SHP77 treated with DMSO at 0.1 percent for 48 hours (cell line): Measurements from ENCODE around the gene TUBGCP5.

ENCODE experiments used
- DNase-seq: peaks from one replicate; lab custom pipeline; 2025; lab: John Stamatoyannopoulos, UW

The TUBGCP5 gene

DNA sequence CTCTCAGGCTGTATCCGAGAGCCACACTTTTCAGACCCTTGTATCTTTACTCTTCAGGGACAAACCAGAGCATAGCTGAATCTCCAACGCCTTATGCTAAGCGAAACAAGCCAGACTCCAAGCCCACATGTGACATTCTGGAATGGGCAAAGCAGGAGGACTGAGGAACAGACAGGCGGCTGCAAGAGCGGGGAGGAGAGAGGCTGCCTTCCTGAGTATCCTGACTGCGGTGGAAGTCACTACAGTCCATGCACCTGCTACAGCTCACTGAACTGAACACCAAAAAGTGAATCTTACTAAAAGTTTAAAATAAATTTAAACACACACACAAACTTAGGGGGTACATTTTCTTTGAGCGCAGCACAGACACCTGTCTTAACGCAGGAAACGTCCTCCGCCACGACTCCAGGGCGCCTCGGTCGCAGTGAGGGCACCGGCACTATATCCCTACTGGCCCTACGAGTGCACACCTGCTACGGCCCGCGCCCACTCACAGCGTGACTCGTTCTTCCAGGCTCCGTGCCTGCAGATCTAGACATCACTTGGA lies 60.6 kb downstream of the TUBGCP5 start:
- no peak for DNase-seq

DNA sequence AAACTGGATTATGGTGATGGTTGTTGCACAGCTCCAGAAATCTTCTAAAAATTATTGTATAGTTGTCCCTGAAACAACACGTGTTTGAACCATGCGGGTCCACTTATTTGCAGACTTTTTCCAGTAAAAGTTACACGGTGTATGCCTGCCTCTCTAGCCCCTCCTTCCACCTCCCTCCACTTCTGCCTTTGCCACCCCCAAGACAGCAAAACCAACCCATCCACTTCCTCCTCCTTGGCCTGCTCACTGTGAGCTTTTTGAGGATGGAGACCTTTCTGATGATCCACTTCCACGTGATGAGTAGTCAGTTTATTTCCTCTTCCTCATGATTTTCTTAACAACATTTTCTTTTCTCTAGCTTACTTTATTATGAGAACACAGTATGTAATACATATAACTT lies 64.6 kb downstream of the TUBGCP5 start:
- DNase-seq: no peak

DNA sequence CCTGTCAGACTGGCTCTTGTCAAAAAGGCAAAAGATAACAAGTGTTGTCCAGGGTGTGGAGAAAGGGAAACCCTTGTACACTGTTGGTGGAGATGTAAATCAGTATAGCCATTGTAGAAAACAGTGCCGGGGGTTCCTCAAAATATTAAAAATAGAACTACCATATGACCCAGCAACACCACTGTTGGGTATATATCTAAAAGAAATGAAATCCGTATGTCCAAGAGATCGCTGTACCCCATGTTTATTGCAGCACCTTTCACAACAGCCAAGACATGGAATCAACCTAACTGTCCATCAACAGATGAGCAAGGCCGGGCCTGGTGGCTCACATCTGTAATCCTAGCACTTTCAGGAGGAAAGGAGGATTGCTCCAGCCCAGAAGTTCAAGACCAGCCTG lies 65.4 kb downstream of the TUBGCP5 start:
- no peak for DNase-seq

DNA sequence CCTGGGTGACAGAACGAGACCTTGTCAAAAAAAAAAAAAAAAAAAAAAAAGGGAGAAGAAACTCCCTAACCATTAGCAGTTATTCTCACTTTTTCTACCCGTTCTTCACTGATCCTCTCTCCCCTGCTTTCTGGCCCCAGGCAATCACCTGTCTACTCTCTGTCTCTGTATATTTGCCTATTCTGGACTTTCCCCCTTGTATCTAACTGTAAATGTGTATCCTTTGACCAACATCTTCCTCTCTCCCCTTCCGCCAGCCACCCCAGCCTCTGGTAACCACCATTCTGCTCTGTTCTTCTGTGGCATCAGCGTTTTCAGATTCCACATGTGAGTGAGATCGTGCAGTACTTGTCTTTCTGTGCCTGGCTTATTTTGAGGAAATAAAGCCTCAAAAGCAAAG lies 66.1 kb downstream of the TUBGCP5 start:
- no peak for DNase-seq

DNA sequence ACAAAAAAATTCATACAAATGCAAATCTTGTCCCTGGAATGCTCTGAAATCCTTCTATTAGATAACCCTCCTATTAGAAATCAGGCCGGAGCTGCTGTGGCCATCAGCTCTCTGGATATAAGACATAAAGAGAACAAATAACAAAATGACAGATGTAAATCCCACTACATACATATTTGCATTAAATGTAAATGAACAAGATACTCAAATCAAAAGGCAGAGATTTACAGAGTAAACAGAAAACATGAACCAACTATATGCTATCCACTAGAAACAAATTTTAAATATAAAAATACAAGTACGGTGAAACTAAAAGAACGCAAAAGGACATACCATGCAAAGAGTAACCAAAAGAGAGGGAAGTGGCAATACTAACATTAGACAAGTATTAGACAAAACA lies 69.9 kb downstream of the TUBGCP5 start:
- DNase-seq: no peak

DNA sequence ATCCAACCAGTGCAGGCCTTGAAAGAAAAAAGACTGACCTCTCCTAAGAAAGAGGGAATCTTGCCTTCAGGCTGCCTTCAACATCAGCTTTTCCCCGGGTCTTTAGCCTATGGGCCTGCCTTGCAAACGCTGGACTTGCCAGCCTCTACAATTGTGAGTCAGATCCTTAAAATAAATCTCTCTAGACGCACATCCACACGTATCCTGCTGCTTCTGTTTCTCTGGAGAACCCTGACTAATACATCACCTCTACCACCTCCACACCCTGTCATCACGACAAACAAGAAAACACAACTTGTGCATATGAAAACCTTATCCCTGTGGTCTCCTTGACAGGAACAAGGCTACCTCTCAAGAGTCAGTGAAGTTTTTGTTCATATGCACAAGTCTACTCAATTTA lies 71.0 kb downstream of the TUBGCP5 start:
- DNase-seq: no peak

DNA sequence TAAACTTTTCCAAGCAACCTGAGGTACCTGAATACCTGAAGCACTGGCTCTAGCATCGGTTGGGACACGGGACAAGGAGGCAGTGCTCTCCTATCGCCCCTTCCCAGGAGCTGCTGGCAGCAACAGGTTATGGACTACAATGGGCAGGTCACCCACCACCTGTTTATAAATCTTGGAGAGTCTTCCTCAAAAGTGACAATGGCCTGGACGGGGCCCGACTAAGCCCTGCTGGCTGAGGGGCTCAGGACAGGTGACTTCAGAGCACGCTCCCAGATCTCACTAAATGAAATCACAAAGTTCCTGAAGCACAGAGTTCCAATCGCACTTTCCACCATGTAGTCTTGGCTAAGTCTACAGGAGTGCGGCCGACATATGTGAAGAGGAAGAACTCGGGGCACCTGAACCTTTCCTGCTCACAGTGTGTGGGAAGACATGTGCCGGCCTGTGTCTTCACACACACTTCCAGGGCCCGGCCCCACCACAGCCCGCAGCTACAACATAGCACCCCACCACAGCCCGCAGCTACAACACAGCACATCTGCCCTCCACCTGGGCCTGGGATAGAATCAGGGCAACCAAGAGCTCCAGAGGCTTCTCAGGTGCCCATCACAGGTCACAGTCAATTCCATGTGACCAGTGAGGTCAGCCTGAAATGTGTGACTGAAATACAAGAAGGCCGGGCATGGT lies 72.1 kb downstream of the TUBGCP5 start:
- DNase-seq: no peak

DNA sequence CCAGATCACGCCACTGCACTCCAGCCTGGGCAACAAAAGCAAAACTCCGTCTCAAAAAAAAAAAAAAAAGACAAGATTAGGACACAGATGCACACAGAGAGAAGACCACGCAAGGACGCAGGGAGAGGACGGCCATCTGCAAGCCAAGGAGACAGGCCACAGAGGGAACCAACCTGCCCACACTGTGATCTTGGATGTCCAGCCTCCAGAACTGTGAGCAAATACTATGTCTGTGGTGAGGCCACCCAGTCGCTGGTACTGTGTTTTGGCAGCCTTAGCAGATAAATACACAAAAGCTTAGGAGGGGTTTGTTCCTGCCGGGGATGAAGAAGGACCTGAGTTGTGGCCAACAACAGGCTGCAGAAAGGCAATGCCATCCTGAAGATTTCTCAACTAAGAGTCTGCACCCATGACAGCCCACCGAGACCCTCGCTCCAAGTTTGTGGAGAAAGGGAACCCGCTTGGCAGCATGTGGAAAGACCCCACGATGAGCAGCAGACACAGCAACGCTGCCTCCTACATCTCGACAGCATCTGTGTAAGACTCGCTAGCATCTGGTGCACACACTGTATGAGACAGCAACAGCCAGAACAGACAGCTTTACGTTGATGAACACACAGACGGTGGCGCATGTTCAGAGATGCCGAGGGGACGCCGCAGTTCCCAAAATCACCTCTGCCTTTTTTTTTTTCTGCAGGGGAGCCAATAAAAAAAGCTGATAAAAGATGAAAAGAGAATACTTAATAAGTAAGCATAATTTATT lies 72.9 kb downstream of the TUBGCP5 start:
- no peak for DNase-seq

DNA sequence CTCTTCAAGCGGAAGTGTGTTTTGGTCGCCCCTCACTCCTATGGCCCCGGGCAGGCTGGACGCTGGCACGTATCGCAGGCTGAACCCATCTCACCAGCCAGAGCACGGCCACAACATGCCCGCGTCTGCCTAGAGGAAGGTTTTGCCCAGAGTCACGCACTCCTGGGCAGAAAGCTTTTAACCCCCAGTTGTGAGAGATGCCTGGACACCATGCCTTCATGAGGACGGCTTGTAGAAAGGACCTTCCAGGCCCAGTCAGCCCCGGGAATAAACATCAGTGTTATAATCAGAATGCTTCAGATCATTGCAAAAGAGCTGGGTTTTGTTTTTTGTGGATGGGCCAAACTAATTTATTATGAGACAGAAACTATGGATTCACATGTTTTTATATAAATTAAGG lies 75.7 kb downstream of the TUBGCP5 start:
- DNase-seq: no peak

DNA sequence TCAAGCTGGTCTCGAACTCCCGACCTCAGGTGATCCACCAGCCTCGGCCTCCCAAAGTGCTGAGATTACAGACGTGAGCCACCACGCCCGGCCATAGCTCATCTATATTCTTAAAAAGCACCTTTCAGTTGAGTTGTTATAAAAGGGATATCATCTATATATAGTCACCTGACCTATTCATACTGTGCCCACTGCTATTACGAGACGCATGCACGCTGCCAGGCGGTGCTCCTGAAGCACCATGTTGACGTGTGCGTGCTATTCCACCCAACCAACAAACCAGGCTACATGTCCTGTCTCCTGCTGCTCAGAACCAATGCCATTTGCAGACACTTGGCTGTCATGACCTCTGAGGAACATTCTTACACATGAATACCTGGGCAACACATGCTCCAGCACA lies 76.8 kb downstream of the TUBGCP5 start:
- DNase-seq: no peak

DNA sequence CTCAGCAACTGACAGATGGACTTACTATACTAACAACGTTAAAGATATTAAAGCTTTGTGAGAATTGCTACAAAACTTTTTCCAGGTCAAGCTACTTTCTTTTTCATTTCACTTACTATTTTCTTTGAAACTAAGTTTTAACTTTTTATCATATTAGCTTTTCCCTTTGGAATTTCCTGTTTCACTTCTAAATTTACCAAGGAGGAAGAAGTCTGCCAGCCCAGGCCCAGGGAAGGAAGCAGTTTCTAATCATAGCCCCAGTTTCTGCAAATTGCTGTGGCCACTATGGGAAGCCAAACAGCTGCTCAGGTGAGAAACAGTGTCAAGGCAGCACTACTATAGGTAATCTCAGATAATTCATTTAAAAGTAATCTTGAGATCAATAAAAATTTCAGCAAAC lies 77.6 kb downstream of the TUBGCP5 start:
- no peak for DNase-seq

DNA sequence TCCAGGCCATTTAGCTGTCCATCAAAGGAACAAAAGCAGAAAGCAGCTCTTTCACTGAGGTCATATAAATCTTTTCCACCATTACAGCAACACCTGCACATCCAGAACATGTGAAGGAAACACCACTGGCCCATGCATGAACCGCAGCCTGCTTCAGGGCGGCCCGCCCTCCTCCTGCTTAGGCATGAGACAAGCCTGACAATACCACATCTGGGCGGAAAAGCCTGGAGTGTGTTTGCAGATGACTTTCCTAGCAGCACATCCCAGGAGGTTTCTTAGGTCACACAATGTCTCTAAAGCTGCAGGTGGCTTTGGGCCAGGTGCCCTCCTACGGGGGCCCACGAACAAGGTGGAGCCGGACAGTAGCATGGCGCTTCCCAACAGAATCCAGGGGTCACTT lies 78.8 kb downstream of the TUBGCP5 start:
- DNase-seq: no peak

DNA sequence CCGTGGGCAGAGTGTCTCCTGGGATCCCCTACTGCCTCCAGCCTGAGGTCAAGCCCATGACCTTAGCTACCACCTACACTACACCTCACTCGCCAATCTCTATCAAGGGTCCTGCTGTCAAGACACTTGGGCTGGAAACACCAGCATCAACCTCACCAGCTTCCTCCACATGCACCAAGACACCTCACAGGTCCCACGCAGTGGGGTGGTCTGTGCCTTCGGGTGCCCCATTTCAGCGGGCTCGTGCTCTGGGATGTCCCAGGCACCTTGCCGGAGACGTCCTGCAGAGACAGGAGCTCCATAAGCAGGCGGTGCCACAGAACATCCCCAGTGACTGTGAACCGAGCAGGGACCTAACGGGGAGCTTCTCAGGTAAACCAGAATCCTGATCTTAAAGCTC lies 79.2 kb downstream of the TUBGCP5 start:
- no peak for DNase-seq

DNA sequence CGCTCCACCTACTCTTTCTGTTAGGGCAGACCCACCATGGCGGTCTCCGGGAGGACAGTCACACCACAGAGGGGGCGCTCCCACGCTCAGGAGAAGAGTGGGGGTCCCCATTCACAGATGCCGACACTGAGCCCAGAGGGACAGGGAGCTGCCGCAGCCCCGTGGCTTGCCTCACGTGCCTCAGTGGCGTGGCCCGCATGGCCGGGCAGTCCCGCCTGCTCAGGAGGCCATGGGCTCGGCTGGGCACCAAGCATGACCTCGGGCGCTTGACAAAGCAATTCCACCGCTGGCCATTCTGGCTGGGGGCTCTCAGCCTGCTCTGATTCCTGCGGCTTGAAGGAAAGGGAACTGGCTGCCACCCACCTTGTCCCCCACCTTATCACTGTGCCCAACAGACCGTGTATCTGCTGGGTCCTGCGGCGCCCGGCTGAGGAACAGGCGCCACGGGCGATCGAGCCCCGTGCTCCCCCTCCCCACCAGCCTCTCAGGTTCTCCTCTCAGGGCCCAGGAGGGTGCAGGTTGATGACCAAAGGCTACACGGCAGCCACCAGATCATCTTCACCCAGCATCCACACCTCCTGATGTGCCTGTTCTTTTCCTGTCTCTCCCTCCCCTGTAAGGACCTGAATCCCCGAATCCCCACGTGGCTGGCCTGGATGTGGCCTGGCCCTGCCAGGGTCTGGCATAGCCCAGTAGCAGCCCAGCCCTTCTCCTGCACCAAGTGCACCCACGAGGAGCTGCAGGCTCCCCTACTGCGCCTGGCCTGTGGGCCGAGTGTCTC lies 79.9 kb downstream of the TUBGCP5 start:
- DNase-seq: no peak

DNA sequence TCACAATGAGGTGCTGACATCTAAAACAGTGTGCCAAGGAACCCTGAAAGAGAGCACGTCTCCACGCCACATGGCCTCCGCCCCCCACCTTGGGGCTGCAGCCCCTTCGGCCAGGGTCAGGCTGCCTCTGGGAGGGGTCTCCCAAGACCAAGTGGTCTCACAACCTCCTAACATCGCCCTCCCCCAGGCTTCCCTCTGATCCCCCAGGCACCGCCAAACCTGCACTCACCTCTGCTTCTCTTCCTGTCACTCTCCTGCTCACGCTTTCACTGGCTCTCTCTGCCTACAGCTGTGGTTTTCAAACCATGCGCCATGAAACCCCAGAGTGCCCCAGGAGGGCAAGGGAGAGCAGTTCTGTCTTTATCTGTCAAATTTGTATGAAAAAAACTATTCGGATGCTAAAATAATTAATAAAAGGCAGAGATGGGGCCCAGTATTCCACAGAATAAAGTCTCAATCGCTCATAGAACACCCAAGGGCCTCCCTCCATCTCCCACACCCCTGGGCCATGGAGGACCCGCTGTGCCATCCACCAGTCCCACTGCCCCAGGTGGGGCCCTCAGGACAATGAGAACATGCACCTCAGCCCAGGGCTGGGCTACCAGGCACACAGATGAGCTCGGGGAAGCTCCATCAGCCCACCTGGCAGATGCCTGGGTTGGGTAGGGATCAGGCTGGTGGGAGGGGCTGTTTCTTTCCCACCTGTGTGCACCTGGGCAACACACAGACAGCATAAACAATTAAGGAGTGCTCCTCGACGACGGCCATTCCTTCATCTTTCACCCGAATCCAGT lies 80.7 kb downstream of the TUBGCP5 start:
- DNase-seq: no peak

DNA sequence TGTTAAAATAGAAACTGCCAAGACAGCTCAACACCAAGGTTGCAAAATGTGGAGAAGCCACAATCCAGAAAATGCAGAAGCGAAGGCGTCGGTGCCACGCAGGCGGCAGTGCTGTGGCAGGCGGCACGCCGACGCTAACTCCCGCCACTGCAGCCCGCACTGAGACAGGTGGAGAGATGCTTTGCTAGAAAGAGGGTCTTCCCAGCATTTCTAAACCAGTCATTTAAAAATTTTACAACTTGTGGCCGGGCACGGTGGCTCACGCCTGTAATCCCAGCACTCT lies 82.5 kb downstream of the TUBGCP5 start:
- DNase-seq: no peak

DNA sequence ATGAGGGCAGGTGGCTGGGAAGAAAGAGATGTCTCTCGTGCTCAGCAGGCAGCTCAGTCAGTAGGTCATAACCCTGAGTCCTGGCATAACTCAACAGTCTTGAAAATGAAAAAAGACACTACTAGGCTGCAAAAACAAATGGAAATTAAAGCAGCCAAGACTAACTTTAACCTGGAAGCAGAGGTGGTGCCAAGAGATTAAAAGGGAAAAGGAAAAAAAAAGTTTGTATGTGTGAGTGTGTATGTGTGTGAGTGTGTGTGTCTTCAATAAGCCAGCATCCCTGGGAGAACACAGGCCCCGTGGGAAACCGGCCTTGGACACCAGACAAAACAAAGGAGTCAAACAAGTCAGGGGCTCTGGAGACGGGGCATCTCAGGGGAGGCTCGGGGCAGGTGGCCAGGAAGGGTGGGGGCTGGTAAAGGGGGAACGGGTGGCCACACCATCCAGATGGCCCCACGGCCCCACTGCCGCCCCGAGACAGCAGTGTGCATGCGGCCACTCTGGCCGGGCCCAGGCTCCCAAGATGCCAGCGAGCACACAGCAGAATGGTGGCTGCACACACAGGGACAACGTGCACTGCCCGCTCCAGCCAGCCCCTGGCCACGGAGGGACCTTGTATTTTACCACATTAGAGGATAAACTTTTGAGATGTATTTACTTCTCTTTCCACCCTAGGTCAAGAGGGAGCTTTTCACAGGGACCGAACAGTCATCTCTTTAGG lies 83.0 kb downstream of the TUBGCP5 start:
- no peak for DNase-seq

DNA sequence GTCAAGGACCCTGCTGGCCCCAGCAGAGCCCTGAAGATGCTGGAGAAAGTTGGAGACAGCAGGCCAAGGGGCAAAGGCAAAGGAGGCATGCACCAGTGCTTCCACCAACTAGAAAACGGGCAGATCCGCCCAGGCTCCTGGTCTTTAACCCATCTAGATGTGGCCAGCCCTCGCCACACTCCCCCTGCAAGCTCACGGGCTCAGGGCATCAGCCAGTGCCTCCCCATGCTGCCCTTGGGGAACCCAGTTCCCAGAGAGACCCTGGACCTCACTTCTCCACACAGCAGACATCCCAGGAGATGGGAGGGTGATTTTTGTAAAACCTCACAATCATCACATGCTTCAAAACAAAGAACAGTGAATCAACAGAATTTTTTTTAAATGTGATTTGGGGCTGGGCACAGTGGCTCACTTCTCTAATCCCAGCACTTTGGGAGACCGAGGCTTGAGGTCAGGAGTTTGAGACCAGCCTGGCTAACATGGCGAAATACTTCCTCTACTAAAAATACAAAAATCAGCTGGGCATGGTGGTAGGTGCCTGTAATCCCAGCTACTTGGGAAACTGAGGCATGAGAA lies 83.7 kb downstream of the TUBGCP5 start:
- no peak for DNase-seq

DNA sequence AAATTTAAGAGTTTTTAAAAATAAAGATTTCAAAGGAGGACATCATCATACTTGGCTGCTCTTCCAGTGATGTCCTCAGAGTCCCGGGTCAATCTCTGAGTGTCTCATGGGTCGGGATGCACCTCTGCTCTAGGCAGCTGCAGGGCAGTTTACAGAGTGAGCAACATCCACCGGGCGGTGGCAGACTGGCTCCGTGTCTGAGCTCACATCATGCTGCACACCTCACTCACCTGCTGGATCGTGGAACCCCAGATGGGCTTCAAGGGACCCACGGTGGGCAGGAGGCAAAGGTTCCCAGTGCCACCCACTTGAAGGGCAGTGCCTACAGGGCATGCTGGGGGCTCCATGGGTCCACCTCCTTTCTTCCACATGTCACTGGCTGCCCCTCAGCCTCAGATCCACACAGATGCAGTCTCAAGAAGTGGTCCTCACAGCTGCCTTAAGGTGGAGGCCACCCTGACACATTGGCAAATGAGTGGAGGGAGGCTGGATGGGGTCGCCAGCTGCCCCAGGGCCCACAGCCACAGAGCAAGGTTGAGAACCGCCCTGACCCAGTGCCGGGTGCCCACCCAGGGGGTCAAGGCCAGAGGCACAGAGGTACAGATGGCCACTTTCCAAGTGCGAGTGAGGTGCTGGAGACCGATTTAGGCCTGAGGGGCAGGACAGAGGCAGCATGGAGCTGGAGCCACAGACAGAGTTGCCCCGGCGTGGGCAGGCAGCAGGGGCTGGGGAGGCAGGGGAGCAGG lies 84.4 kb downstream of the TUBGCP5 start:
- no peak for DNase-seq

DNA sequence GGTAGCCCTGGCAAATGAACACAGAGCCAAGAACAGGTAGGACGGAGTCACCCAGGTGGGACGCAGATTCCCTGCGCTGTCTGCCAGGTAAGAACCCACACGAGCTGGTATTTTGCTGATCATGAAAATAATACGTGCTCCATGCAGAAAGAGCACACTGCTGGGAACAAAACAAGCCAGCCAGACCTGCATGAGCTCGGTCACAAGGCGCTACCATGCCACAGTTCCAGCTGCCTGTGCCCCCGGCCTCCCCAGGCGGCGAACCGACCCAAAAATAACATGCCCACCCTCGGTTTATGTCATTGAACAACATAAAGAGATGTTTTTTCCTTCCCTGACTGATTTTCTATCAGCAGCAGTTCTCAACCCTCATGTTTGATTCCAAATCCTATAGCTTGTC lies 85.0 kb downstream of the TUBGCP5 start:
- no peak for DNase-seq
